ENCODE measurements around the gene SFMBT2. TPM values are rescaled to one million over a fixed set of nuclear protein-coding genes. Genes with fewer than 3 reads are reported as not detected.

Gene SFMBT2
- total RNA-seq, 2 experiments from 2014 or later: 23.8 to 27.6 TPM

DNA sequence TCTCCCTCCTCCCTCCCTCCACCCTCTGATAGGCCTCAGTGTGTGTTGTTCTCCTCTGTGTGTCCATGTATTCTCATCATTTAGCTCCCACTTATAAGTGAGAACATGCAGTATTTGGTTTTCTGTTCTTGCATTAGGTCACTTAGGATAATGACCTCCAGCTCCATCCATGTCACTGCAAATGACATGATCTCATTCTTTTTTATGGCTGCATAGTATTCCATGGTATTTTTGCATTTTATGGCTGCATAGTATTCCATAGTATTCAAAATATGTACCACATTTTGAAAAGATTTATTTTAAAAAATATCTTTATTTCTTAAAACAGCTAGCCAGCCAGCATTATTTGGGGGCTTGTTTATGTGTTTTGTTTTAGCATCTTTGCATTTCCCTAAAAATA lies 275.6 kb downstream of the SFMBT2 start:
- ChIA-PET CTCF (interaction anchor here (0.7 to 1.4 kb wide), 6 partner anchors 10 to 215 kb away, joined by 3 to 5 read pairs (median 3); no protein-coding TSS in a partner anchor), POLR2A (no interaction called here)
- Mint-ChIP-seq H3K9me3 (no peaks in the 10 kb centered on the region), H3K27ac (no peak overlapping the region), H3K27me3 (peaks cover 2% of the 10 kb centered on the region), H3K4me3 (no peak overlapping the region), H3K4me1 (ENCODE audit: low read depth) (peaks cover 7% of the 10 kb centered on the region), H3K36me3 (ENCODE audit: low read depth) (no peaks in the 10 kb centered on the region)
- no peak for TF ChIP-seq CTCF (IDR thresholded peaks at IDR 0.05)
- intact Hi-C loops (cut with micrococcal nuclease): no loop called here
- DNase-seq: no peak
- ATAC-seq: no peak

DNA sequence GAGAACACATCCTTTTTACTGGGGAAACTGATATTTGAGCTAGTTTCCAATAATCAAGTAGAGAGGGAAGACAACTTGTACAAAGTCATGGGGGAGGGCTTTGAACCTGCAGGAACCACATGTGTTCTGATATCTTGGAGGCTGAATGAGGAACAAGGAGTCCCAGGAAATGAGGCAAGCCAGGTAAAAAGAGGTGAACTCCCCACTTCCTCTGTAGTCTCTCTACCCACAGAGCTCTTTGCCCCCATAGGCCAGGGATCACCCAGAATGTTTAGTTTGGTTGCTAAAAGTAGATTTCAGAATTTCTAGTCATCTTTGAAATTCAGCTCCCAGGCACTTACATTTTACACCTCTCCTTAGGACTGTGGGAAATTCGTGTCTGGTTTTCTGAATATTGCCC lies 276.4 kb downstream of the SFMBT2 start:
- CTCF ChIA-PET: interaction anchor here (0.7 to 1.4 kb wide), 6 partner anchors 10 to 214 kb away, joined by 3 to 5 read pairs (median 3); no protein-coding TSS in a partner anchor
- Mint-ChIP-seq H3K9me3 (no peaks in the 10 kb centered on the region), H3K4me3 (no peak overlapping the region), H3K36me3 (ENCODE audit: low read depth) (no peaks in the 10 kb centered on the region), H3K27ac (no peak overlapping the region), H3K4me1 (ENCODE audit: low read depth) (peaks cover 7% of the 10 kb centered on the region), H3K27me3 (peaks cover 2% of the 10 kb centered on the region)
- DNase-seq: no peak
- ATAC-seq: no peak
- POLR2A ChIA-PET: interaction anchor here (0.8 to 1.1 kb wide), 2 partner anchors 17 to 32 kb away, joined by 3 read pairs; no protein-coding TSS in a partner anchor
- intact Hi-C loops (cut with micrococcal nuclease): no loop called here
- no peak for TF ChIP-seq CTCF (IDR thresholded peaks at IDR 0.05)

- no peak overlapping the region for H3K4me3 Mint-ChIP-seq
- ChIA-PET POLR2A (interaction anchor here (1.1 kb wide), 1 partner anchor 18 kb away, joined by 3 read pairs; no protein-coding TSS in a partner anchor), CTCF (interaction anchor here (1.1 to 1.4 kb wide), 5 partner anchors 11 to 214 kb away, joined by 3 to 5 read pairs (median 3); no protein-coding TSS in a partner anchor)
- ATAC-seq (no peak), DNase-seq (no peak)
- no peak for TF ChIP-seq CTCF (IDR thresholded peaks at IDR 0.05)
- intact Hi-C loops (cut with micrococcal nuclease): no loop called here
- H3K27ac Mint-ChIP-seq: no peak overlapping the region
- peaks cover 7% of the 10 kb centered on the region for H3K4me1 Mint-ChIP-seq (ENCODE audit: low read depth)
- peaks cover 2% of the 10 kb centered on the region for H3K27me3 Mint-ChIP-seq
- H3K36me3 Mint-ChIP-seq (ENCODE audit: low read depth): no peaks in the 10 kb centered on the region
- no peaks in the 10 kb centered on the region for H3K9me3 Mint-ChIP-seq
Measured at GRCh38 chr10:7133958-7134357, 276.9 kb downstream of the SFMBT2 start.

GRCh38 chr10:7133278-7133677 lies 277.6 kb downstream of the SFMBT2 start:
- H3K4me3 Mint-ChIP-seq: no peak overlapping the region
- H3K36me3 Mint-ChIP-seq (ENCODE audit: low read depth): no peaks in the 10 kb centered on the region
- H3K27ac Mint-ChIP-seq: no peak overlapping the region
- intact Hi-C loops (cut with micrococcal nuclease): no loop called here
- H3K4me1 Mint-ChIP-seq (ENCODE audit: low read depth): peaks cover 7% of the 10 kb centered on the region
- ChIA-PET CTCF (interaction anchor here (2.8 kb wide), 1 partner anchor 12 kb away, joined by 14 read pairs; no protein-coding TSS in a partner anchor), POLR2A (no interaction called here)
- H3K9me3 Mint-ChIP-seq: no peaks in the 10 kb centered on the region
- TF ChIP-seq CTCF (IDR thresholded peaks at IDR 0.05): no peak
- ATAC-seq (no peak), DNase-seq (no peak)
- H3K27me3 Mint-ChIP-seq: peaks cover 2% of the 10 kb centered on the region

DNA sequence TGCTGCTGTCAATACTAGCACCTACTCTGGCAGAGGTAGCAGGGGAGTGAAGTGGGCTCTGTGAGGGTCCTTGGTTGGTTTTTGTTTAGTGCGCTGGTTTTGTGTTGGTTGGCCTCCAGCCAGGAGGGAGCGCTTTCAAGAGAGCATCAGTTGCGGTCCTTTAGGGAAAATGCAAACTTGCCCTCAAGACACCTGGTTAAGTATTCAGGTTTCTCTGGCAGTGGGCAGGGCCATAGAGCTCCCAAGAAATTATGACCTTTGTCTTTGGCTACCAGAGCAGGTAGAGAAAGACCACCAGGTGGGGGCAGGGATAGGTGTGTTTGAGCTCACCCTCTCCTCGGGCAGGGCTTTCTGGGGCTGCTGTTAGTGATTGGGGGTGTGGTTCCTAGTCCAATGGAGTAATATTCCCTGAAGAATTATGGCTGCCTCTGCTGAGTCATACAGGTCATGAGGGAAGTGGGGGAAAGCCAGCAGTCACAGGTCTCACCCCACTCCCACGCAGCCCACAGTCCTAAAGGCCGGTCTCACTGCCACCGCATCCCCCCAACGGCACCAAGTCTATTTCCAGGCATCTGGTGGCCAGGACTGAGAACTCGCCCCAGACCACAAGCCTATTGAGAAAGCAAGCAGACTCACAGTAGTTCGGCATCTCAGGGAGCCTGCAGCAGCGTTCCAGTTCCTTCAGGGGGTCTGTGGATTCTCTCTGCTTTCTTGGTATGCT lies 280.5 kb downstream of the SFMBT2 start:
- no peak for DNase-seq
- TF ChIP-seq CTCF (IDR thresholded peaks at IDR 0.05): no peak
- Mint-ChIP-seq H3K27ac (no peak overlapping the region), H3K36me3 (ENCODE audit: low read depth) (no peaks in the 10 kb centered on the region), H3K4me1 (ENCODE audit: low read depth) (peaks cover 7% of the 10 kb centered on the region), H3K4me3 (no peak overlapping the region), H3K9me3 (no peaks in the 10 kb centered on the region), H3K27me3 (peaks cover 2% of the 10 kb centered on the region)
- ATAC-seq: no peak
- intact Hi-C loops (cut with micrococcal nuclease): no loop called here
- ChIA-PET POLR2A (no interaction called here), CTCF (interaction anchor here (1.6 to 2.8 kb wide), 3 partner anchors 9 to 287 kb away, joined by 6 to 14 read pairs (median 6); no protein-coding TSS in a partner anchor)
